ENCODE measurements around the gene DYTN.

Gene DYTN

DNA sequence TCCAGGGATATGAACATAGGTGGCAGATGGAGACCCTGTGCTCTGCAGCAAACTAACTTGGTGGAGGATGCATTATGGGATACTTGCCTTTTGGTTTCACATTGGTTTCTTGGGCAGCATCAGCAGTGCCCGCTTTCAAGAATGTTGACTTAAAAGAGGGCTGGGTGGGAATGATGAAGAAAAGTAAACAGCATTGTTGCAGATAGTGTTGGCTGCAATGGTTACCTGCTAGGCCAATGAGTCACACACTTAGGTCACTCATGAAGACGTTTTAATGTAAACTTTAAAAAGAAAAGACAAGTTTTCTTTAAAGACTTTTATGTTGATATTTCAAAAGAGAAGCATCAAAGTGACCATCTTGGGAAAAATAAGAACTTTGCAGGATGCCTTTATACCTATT lies 102.0 kb downstream of the DYTN start:
- peak; percentile 11 for DNase-seq (ENCODE audit: low read depth, low spot score)

DNA sequence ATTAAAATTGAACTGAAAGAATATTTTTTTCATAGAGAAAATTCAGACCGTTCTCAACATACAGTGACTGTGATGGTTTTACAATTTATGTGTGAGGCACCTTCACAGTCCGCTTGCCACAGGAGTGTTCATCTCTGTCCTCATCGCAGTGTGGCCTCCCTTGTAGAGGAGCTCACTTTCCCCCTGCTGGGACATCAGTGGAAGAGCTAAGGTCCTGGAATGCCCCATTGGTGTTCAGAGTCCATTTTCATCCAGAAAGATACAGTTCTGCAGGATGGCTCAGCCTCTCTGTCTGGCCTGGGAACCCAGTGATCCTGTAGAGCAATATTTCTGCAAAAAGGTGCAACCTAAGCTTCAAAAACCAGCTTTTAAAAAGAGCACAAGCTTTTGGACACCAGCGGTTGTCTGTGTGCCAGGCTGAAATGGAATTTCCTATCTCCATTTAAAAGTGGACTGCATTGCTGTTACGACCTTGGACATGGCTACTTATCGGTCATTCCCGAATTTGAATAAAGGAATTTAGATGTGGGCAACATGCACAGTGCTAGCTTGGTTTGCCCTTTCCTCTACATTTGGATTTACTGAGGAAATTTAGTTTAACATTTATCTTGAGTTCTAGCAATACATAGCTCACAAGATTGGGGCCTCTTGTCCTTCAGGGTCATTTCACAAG lies 102.6 kb downstream of the DYTN start:
- DNase-seq (ENCODE audit: low read depth, low spot score): no peak

GRCh38 chr2:206614811-206615210 lies 103.4 kb downstream of the DYTN start:
- DNase-seq (ENCODE audit: low read depth, low spot score): peak; percentile 57

- DNase-seq (ENCODE audit: low read depth, low spot score): peak; percentile 2
These were observed 106.5 kb downstream of the DYTN start for GRCh38 chr2:206611736-206612135.

- no peak for DNase-seq (ENCODE audit: low read depth, low spot score)
These were observed 107.0 kb downstream of the DYTN start for GRCh38 chr2:206611191-206611590.

- no peak for DNase-seq (ENCODE audit: low read depth, low spot score)
These were observed 107.7 kb downstream of the DYTN start for GRCh38 chr2:206610451-206610850.

GRCh38 chr2:206603243-206603642 lies 115.0 kb downstream of the DYTN start:
- DNase-seq (ENCODE audit: low read depth, low spot score): no peak
